GDM1 (cell line): ENCODE results near the gene ZFP30.
"Not testable (repeated sequence)": the region's sequence is repeated elsewhere in the genome, so short reads cannot be mapped to it uniquely, and the experiment has no call there.

Experiments
- DNase-seq: peaks from one replicate; lab custom pipeline; 2025; lab: John Stamatoyannopoulos, UW

Gene ZFP30

DNA sequence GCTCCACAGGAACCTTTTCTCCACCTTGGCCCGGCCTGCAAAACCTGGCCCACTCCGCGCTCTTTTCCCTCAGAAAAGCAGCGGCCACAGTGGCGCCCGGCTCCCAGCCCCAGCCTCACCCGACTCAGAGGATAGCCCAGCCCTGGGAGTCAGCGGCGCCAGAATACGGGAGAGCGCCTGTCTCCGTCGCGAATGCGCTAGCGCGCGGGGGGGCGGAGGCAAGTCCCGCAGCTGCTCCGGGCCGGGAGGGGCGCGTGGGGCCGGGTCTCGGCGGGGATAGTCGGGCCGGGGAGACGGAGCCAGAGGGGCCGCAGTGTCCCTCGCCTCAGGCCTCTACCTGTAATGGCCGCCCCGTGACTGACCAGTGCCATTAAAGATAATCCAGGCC, at the start of gene ZFP30:
Gene ZFP30, minus strand, starts transcription at position 165 of the 388 bp plus-strand sequence. CDS start 7,643 bp downstream, outside the sequence.
- DNase-seq, result peak; percentile 77

GRCh38 chr19:37699057-37699456, 43.8 kb upstream of the ZFP30 start:
- DNase-seq, result no peak

DNA sequence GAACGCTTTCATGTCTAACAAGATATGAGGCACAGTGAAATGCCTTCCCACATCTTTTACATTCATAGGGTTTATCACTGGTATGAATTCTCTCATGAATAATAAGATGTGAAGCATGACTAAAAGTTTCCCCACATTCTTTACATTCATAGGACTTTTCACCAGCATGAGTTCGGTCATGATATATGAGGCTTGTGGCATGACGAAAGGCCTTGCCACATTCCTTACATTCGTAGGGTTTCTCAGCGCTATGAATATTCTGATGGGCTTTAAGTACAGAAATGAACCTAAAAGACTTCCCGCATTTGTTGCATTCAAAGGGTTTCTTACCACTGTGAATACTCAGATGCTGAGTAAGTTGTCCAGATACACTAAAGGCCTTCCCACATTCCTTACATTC, 43.0 kb upstream of the ZFP30 start:
- DNase-seq, result no peak

GRCh38 chr19:37695144-37695899, 40.1 kb upstream of the ZFP30 start:
- DNase-seq, result no peak

GRCh38 chr19:37692956-37693620, 37.8 kb upstream of the ZFP30 start:
- no peak for DNase-seq

DNA sequence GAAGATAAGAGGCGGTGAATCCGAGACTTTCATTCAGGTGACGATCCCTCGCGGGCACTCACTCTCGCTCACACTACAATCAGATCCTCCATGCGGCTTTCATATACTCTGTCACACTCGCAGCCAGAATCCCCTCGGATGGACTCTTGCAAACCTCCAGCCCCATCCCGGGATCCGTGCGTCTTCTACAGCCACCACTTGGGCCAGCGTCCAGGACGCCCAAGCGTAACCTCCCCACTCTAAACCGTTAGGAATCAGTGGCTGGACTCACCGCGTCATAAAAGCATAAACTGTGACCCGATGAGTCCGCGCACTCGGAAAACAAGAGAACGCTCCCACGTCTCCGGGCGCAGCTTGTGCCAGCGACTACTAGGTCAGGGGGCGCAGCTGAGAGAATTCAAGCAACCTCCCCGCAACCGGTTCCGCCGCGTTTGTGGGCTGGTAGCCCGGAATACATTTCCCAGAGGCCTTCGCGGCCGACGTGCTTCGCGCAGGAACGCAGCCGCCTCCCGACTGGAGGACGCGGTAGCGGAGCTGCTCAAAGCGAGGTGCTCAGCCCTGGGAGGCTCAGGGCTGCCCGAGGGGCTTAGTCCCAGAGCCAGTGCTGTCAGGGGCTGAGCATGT, 36.7 kb upstream of the ZFP30 start:
- peak; percentile 59 for DNase-seq

DNA sequence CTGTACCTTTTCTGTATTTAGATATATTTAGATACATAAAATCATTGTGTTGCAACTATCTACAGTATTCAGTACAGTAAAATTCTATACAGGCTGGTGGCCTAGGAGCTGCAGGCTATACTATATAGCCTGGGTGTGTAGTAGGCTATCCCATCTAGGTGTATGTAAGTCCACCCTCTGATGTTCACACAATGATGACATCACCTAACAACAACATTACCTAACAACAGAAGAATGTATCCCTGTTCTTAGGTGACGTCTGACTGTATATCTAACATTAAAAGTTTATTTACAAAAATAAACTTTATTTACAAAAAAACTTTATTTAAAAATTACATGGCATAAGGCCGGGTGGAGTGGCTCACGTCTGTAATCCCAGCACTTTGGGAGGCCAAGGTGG, 28.3 kb upstream of the ZFP30 start:
- no peak for DNase-seq

- no peak for DNase-seq
These were observed 14.2 kb upstream of the ZFP30 start for GRCh38 chr19:37669450-37669914.

DNA sequence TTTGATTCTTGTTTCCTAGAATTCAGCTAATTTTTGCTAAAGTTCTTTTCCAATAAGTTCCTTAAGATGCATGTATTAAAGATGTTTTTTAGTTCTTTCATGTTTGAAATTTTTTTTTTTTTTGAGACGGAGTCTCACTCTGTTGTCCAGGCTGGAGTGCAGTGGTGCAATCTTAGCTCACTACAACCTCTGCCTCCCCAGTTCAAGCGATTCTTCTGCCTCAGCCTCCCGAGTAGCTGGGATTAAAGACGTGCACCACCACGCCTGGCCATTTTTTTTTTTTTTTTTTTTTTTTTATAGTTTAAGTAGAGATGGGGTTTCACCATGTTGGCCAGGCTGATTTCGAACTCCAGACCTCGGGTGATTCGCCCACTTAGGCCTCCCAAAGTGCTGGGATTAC, 1.9 kb upstream of the ZFP30 start:
- not testable (repeated sequence) for DNase-seq

DNA sequence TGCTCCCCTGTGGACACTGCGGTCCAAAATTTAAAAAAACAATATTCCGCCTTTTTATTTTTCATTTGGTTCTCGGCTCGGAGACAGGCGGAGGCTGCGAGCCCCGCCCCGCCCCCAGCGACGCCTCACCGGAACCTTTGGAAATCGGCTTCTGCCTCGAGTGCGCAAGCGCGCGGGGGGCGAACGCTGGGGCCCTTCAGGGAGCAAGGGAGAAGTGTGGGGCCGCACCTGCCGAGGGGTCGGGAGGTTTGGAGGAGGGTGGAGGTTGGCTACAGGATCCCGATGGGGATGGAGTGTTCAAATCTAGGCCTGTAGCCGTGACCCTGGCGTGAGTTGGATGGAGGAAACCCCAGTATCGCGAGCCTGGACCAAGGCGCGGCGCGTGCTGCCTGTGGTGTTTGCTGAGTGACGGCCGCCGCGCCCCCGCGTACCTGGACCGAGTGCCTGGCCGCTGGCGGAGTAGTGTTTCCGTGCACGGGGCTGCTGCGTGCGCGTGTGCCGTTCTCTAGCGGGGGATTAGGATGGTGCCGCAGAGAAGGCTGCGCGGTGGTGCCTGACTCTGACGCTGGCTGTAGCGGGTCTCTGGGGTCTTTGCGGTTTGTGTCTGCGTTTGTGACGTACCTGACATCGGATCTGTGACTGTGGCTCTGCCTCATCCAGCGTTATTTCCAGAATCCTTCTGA, 565 bp upstream of the ZFP30 start:
- DNase-seq, result peak; percentile 75

- DNase-seq, result no peak
These were observed 500 bp downstream of the ZFP30 start for GRCh38 chr19:37654629-37655300.

GRCh38 chr19:37654118-37654517, 1.1 kb downstream of the ZFP30 start:
- DNase-seq, result no peak

DNA sequence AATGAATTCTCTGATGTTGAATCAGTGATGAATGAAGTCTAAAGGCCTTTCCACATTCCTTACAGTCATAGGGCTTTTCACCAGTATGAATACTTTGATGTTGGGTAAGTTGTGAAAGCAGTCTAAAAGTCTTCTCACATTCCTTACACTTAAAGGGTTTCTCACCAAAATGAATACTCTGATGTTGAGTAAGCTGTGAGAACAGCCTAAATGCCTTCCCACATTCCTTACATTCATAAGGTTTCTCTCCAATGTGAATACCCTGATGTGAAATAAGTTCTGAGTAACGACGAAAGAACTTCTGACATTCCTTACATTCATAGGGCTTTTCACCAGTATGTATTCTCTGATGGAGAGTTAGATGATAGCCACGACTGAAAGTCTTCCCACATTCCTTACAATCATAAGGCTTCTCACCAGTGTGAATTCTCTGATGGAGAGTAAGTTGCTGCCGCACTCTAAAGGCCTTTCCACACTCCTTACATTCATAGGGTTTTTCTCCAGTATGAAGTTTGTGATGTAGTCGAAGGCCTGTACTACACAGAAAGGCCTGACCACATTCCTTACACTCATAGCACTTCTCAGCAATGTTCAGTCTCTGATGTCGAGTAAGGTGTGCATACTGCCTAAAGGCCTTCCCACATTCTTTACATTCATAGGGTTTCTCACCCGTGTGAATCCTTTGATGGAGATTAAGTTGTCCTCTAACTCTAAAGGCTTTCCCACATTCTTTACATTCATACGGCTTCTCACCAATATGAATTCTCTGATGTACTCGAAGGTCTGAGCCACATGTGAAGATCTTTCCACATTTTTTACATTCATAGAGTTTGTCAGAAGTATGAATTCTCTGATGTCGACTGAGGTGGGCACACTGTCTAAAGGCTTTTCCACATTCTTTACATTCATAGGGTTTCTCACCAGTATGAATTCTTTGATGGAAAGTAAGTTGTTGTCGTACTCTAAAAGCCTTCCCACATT, 19.9 kb downstream of the ZFP30 start:
- DNase-seq, result no peak

DNA sequence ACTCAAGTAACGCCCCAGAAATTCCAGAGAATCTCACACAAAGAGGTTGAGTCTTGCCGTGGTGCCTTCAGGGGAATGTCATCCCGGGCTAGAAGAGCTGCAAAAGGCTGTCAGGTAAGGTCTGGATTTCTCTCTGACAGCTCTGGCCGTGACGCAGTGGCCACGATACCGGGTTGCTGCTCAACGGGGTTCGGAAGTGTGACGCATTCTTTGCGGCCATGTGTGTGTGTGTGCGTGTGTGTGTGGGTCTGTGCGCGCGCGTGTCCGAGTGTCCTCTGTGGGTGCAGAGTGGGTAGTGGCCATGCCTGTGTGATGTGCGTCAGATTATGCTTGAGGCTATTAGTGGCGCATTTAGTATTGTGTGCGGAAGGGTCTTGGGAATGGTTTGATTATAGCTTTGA, 60.3 kb downstream of the ZFP30 start:
- peak; percentile 24 for DNase-seq

GRCh38 chr19:37594304-37594981, 60.8 kb downstream of the ZFP30 start, which contains the start of the genes ZNF540 and ZNF571:
ZNF540 (plus strand) TSS chr19:37594876; CDS start chr19:37598448, 3,572 bp downstream.
ZNF571 (minus strand) TSS chr19:37594792; CDS start chr19:37586676, 8,116 bp downstream.
- peak; percentile 81 for DNase-seq

DNA sequence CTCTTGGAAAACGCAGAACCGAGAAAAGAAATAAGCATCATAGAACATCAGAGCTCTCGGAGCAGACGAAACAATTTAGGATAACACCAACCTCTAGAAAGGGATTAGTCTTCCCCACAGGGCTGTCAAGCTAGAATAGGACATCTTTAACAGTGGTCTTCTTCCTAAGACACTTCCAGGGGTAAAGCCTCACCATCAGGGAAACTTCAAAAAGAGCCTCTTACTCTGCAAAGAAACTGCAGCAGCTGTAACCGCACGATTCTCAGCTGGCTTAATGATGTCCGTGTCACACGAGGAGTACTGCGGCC, 61.3 kb downstream of the ZFP30 start:
- no peak for DNase-seq

DNA sequence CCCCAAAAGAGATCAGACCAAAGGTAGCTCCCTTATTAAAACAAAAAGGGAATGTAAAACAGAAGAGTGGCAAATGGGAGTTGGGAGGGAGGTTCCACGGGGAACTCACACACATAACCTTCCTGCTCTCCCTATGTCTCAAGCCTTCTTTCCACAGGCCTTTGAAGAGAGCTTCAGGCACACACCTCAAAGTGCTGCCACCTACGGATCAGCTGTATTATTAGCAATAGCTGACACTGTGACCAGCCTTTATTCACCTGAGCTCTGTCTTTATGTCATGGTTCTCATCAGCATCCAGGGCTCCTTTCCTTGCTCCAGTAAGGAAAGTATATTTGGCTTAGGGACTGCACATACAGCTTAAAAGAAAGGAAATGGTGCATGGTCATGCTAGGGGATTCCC, 71.9 kb downstream of the ZFP30 start:
- DNase-seq, result no peak

DNA sequence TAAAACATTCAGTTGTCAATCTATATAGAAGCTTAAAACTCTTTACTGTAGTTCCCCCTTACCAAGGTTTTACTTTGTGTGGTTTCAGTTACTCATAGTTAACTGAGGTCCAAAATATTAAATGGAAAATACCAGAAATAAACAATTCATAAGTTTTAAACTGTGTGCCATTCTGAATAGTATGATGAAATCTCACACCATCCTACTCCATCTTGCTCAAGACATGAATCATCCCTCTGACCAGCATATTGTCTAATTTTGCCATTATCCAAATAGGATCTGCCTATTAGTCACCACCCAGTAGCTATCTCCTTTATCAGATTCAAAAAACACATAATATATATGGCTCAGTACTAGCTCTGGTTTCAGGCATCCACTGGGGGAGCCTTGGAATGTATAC, 83.1 kb downstream of the ZFP30 start:
- DNase-seq, result no peak

- no peak for DNase-seq
These were observed 89.9 kb downstream of the ZFP30 start for GRCh38 chr19:37565370-37565669.
